ENCODE measurements around the gene B3GNT9.

The B3GNT9 gene

GRCh38 chr16:67166110-67166547 lies 15.3 kb upstream of the B3GNT9 start:
- no peak for DNase-seq

- no peak for DNase-seq
Measured at GRCh38 chr16:67165121-67166078, 14.6 kb upstream of the B3GNT9 start.

GRCh38 chr16:67164599-67165061 lies 13.8 kb upstream of the B3GNT9 start, which contains the start of gene HSF4:
Gene HSF4, plus strand, starts transcription at chr16:67164745. Its CDS starts 67 bp downstream, at chr16:67164812.
- DNase-seq = no peak

GRCh38 chr16:67163999-67164558 lies 13.3 kb upstream of the B3GNT9 start:
- DNase-seq = no peak

- no peak for DNase-seq
Measured at GRCh38 chr16:67163164-67163998, 12.6 kb upstream of the B3GNT9 start.

- no peak for DNase-seq
Measured at GRCh38 chr16:67162506-67163163, 11.8 kb upstream of the B3GNT9 start.

GRCh38 chr16:67161595-67162058 lies 10.8 kb upstream of the B3GNT9 start:
- DNase-seq = peak in 1 of 2 experiments; percentile 41

GRCh38 chr16:67158637-67159600 lies 8.1 kb upstream of the B3GNT9 start:
- DNase-seq = peak in 1 of 2 experiments; percentile 24

- DNase-seq = no peak
Measured at GRCh38 chr16:67157892-67158635, 7.3 kb upstream of the B3GNT9 start.

- no peak for DNase-seq
Measured at GRCh38 chr16:67157106-67157748, 6.4 kb upstream of the B3GNT9 start.

GRCh38 chr16:67156143-67156844 lies 5.5 kb upstream of the B3GNT9 start:
- no peak for DNase-seq

GRCh38 chr16:67155295-67156142 lies 4.7 kb upstream of the B3GNT9 start:
- peak; percentile 72 to 74 for DNase-seq

- DNase-seq = no peak
Measured at GRCh38 chr16:67154578-67155294, 3.9 kb upstream of the B3GNT9 start.

- no peak for DNase-seq
Measured at GRCh38 chr16:67151431-67152097, 766 bp upstream of the B3GNT9 start.

- DNase-seq = no peak
Measured at GRCh38 chr16:67150047-67150832, 558 bp downstream of the B3GNT9 start.

All from SHP77 (cell line).